ES-I3 (cell line): ENCODE measurements around the gene DYNC1I2.
"Not testable (repeated sequence)": the region's sequence is repeated elsewhere in the genome, so short reads cannot be mapped to it uniquely, and the experiment has no call there.

ENCODE experiments used
- H3K36me3 ChIP-seq: 2 replicates; pipeline ENCODE4 v1.6.1; 2013; ENCODE audit warnings: mild to moderate bottlenecking, low read length, control low read depth, moderate library complexity; ENCODE audit not compliant: insufficient read depth
- H3K4me1 ChIP-seq: 2 replicates; pipeline ENCODE4 v1.6.1; 2013; ENCODE audit warnings: mild to moderate bottlenecking, control low read depth, low read length; ENCODE audit not compliant: insufficient read depth
- H3K9ac ChIP-seq: 2 replicates; pipeline ENCODE4 v1.6.1; 2013; ENCODE audit warnings: low read depth, mild to moderate bottlenecking, low read length, moderate library complexity
- H3K9me3 ChIP-seq: 2 replicates; pipeline ENCODE4 v1.6.1; 2013; ENCODE audit warnings: mild to moderate bottlenecking, low read length, moderate library complexity; ENCODE audit not compliant: control insufficient read depth, insufficient read depth

DYNC1I2 gene

DNA sequence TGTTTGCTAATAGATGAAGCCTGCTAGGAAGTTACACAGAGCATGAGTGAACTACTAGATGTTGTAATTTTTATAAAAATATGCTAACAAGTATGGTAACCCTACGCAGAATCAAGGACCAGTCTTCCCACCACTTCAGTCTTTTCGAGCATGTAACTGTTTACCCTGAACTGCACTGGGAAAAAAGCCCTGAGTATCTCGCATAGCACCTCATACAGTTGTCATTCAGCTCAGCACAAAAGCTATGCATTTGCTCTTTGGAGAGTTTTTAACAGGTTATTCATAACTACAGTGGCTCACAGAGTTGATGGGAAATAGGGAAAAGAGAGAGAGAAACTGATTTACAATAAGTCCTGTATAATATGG lies 42.7 kb downstream of the DYNC1I2 start:
- H3K9me3 ChIP-seq = no peaks in the 10 kb centered on the region
- H3K4me1 ChIP-seq = no peaks in the 10 kb centered on the region
- 0 out of 2 replicates have a peak, but pooled peaks cover 9% of the 10 kb centered on the region for H3K36me3 ChIP-seq
- H3K9ac ChIP-seq = no peak overlapping the region

DNA sequence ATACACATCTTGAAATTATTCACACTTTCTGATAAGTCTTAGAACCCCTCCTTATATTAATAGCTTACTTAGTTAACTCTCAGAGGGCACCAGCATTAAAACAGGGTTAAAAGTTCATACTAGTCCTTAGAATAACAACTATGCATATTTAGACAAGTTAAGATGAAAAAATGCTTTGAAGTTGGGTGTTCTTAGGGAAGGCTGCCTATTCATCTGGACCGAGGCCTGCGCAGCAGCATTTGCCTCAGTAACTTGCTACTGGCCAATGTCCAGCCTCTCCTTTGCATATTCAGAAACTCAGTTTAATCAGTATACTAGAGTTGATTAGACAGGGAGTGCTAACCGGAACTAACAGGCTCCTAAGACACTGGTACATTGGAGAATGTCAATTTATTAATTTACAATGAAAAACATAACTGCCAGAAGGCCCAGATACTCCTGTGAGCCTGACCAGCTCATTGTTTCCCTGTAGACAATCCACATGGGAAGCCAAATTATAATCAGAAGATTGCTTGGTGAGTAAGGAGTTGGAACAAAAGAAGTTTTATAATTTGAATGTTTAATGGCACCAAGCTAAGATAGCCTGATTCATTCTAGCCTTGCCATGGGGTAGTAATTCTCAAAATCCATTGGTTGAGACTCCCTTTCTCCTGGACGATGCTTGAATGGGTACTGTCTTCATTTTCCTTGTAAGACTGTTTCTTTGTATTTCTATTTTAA lies 48.9 kb downstream of the DYNC1I2 start:
- peaks cover 6% of the 10 kb centered on the region for H3K36me3 ChIP-seq
- H3K9ac ChIP-seq = no peak overlapping the region
- no peaks in the 10 kb centered on the region for H3K9me3 ChIP-seq
- H3K4me1 ChIP-seq = no peaks in the 10 kb centered on the region

DNA sequence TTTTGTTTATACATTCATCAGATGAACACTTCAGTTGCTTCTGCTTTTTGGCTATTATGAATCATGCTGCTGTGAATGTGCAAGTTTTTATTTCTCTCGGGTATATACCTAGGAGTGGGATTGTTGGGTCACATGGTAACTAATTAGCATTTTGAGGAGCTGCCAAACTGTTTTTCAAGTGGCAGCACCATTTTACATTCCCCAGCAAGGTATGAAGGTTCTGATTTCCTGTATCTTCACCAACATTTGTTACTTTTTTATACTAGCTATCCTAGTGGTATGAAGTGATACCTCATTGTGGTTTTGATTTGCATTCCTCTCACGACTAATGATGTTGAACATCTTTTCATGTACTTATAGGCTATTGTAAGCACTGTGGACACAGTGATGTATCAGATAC lies 53.9 kb downstream of the DYNC1I2 start:
- H3K36me3 ChIP-seq = peaks cover 2% of the 10 kb centered on the region; the same call in 1 of the 2 replicates
- H3K9me3 ChIP-seq = no peaks in the 10 kb centered on the region
- H3K4me1 ChIP-seq = no peaks in the 10 kb centered on the region

DNA sequence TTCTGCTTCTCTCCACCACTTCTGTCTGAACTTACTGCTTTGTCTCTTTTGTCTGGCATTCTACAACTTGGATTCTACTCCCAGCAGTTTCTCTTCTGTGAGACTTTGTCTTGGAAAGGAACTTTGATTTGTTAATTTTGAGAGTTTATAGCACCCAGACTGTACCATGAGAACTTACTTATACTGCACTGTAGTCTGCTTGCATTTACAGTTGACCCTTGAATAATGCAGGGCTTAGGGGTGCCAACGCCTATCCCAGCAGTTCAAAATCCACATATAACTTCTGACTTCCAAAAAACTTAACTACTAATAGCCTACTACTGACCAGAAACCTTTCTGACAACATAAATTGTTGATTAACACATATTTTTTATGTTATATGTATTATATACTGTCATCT lies 55.5 kb downstream of the DYNC1I2 start:
- Histone ChIP-seq H3K36me3 (peaks cover 5% of the 10 kb centered on the region; the same call in 1 of the 2 replicates), H3K4me1 (no peaks in the 10 kb centered on the region)

More for the DNA sequence above, 53.9 kb downstream of the DYNC1I2 start:
- no peak overlapping the region for H3K9ac ChIP-seq

DNA sequence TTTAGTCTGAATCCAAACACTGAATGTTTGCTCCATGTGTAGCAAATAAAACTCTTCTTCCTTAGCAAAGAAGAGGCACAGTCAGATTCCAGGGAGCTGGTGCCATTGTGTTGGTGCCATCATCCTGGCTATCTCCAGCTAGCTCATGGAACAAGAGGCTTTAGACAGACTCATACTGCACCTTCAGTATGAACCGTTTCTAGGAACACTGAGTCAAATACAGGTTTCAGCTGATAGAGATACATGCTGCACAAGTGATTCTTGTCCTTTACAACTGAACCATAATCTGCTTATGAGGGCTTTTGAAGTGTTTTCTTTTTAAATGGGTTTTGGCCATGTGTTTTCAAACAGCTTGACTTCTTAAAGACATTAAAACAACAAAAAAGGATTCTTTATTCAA lies 57.9 kb downstream of the DYNC1I2 start:
- Histone ChIP-seq H3K36me3 (0 out of 2 replicates have a peak, but pooled peaks cover 5% of the 10 kb centered on the region), H3K4me1 (no peaks in the 10 kb centered on the region), H3K9me3 (no peaks in the 10 kb centered on the region), H3K9ac (no peak overlapping the region)

More for the DNA sequence above, 55.5 kb downstream of the DYNC1I2 start:
- Histone ChIP-seq H3K9ac (no peak overlapping the region), H3K9me3 (no peaks in the 10 kb centered on the region)

DNA sequence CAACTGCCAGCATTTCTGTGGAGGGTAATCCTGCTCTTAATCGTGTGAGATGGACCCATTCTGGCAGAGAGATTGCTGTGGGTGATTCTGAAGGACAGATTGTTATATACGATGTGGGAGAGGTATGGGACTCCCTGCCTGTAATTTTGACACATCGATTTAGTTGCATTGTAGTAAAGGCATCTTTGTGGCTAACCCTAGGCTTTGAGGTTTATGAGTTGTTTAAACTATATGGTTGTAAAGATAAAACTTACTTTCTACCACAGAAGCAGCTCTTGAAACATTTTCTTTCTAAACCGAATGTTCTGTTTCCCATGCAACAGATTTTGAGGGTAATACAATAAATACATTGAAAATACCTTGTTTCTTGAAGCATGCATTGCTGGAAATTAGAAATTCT lies 58.5 kb downstream of the DYNC1I2 start:
- Histone ChIP-seq H3K9me3 (no peaks in the 10 kb centered on the region), H3K4me1 (no peaks in the 10 kb centered on the region), H3K36me3 (0 out of 2 replicates have a peak, but pooled peaks cover 5% of the 10 kb centered on the region), H3K9ac (no peak overlapping the region)

DNA sequence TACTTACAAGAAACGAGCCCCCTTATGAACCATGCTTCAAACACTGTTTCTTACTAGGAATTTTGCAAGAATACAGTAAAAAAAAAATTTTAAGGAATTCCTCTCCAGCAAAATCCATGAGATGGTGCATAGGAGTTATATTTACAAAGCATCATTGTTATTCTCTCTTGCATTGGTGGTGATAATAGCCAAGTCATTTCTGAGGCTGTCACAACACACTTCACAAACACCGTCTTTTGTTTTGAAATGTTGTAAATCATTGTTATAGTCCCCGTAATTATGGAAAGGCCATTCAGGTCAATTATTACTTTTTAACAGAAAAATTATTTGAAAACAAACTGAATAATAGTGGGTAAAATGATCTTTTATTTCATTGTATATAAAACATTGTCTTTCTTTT lies 60.1 kb downstream of the DYNC1I2 start:
- Histone ChIP-seq H3K9ac (no peak overlapping the region), H3K9me3 (no peaks in the 10 kb centered on the region), H3K36me3 (peaks cover 5% of the 10 kb centered on the region; the same call in 1 of the 2 replicates), H3K4me1 (no peaks in the 10 kb centered on the region)

DNA sequence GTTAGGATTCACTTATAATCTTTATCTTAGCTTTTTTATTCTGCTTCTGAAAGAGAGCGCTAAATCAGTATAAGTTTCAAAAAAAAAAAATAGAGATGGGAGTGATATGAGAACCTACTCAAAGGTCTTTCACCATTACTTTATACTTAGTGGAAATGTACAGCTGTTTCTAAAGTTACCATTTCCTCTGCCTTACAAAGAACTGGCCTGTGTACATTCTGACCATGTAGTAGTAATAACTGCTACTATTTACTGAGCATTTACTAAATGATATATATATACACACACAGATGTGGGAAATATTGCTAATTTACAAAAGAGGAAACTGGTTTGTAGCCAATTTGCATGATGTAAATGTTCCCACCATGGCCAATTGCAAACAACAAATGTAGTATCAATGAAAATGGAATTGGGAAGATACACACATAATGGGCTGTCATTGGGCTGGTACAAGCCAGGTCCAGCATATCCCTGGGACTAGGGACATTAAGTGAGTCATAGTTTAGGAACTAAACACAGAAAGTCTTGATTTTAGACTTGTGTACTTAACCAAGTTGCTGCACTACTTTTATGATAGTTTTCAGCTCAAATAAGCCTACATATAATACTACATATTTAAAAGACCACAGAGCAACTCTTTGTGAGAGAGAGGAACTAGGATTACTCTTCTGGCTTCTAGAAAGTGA lies 67.1 kb downstream of the DYNC1I2 start:
- Histone ChIP-seq H3K4me1 (no peaks in the 10 kb centered on the region), H3K36me3 (no peaks in the 10 kb centered on the region; the same call in 1 of the 2 replicates)

DNA sequence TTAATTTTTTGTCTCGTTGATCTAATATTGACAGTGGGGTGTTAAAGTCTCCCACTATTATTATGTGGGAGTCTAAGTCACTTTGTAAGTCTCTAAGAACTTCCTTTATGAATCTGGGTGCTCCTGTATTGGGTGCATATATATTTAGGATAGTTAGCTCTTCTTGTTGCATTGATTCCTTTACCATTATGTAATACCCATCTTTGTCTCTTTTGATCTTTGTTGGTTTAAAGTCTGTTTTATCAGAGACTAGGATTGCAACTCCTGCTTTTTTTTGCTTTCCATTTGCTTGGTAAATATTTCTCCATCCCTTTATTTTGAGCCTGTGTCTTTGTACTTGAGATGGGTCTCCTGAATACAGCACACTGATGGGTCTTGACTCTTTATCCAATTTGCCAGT lies 71.5 kb downstream of the DYNC1I2 start:
- H3K4me1 ChIP-seq, H3K9me3 ChIP-seq, H3K9ac ChIP-seq: not testable (repeated sequence)
- peaks cover 14% of the 10 kb centered on the region; the same call in 1 of the 2 replicates for H3K36me3 ChIP-seq

More for the DNA sequence above, 67.1 kb downstream of the DYNC1I2 start:
- H3K9ac ChIP-seq = no peak overlapping the region
- H3K9me3 ChIP-seq = no peaks in the 10 kb centered on the region

DNA sequence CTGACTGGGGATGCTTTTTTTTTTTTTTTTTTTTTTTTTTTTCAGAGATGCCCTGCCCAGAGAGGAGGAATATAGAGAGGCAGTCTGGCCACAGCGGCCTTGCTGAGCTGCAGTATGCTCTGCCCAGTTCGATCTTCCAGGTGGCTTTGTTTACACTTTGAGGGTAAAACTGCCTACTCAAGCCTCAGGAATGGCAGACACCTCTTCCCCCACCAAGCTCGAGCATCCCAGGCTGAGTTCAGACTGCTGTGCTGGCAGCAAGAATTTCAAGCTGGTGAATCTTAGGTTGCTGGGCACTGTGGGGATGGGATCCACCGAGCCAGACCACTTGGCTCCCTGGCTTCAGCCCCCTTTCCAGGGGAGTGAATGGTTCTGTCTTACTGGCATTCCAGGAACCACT lies 73.9 kb downstream of the DYNC1I2 start:
- peaks cover 14% of the 10 kb centered on the region; the same call in 1 of the 2 replicates for H3K36me3 ChIP-seq
- not testable (repeated sequence) for H3K9ac ChIP-seq, H3K9me3 ChIP-seq, H3K4me1 ChIP-seq

DNA sequence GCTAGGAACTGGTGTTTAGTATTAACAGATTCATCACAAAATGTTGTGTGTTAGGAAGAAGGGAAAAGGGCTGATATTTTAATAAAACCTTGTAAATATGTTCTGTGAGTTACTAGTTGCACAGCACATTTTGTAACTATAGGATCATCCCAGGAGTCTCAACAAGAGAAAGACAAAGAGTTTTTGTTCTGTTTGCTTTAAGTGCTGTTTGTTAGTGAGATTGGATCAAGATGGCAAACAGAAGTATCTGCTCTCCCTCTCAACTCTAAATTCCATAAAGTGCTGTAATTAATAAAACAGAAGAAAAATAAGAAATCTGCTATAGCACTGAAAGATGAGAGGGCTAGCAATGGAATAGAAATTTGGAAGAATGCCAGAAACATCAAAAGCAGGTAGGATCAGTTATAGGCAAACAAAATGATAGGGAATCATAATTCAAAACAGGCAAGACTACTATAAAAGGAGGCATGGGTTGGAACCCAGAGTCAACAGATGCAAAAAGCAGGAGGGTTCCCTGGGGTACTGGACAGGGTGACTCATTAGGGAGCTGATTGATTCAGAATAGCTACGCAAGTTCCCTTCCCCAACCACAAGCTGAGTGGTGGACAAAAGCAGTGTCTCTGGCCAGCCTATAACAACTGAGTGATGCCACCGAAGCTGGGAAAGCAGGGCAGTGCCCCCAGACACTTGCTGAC lies 75.8 kb downstream of the DYNC1I2 start:
- Histone ChIP-seq H3K9me3 (no peaks in the 10 kb centered on the region), H3K9ac (no peak overlapping the region), H3K4me1 (no peaks in the 10 kb centered on the region), H3K36me3 (peaks cover 14% of the 10 kb centered on the region; the same call in 1 of the 2 replicates)

DNA sequence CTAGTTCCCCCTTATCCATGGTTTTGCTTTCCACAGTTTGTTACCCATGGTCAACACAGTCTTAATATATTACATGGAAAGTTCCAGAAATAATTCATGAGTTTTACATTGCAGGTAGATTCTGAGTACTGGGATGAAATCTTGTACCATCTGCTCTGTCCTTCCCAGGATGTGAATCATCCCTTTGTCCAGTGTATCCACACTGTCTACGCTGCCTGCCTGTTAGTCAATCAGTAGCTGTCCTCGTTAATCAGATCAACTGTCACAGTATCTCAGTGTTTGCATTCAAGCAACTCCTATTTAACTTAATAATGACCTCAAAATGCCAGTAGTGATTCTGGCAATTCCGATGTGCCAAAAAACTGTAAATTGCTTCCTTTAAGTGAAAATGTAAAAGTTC lies 76.3 kb downstream of the DYNC1I2 start:
- no peaks in the 10 kb centered on the region for H3K9me3 ChIP-seq
- H3K4me1 ChIP-seq = no peaks in the 10 kb centered on the region
- H3K9ac ChIP-seq = no peak overlapping the region
- H3K36me3 ChIP-seq = peaks cover 14% of the 10 kb centered on the region; the same call in 1 of the 2 replicates

DNA sequence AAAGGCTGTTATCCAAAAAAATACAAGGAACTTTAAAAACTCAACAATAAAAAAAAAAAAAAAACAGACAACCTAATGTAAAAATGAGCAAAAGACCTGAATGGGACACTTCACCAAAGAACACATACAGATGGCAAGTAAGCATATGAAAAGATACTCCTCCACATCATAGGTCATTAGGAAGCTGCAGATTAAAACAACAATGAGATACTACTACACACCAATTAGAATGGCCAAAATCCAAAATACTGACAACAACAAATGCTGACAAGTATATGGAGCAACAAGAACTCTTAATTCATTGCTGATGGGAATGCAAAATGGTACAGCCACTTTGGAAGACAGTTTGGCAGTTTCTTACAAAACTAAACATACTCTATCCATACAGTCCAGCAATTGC lies 84.2 kb downstream of the DYNC1I2 start:
- H3K4me1 ChIP-seq = no peaks in the 10 kb centered on the region
- no peaks in the 10 kb centered on the region for H3K36me3 ChIP-seq
- peaks cover 8% of the 10 kb centered on the region; the same call in 1 of the 2 replicates for H3K9me3 ChIP-seq
- H3K9ac ChIP-seq = no peak overlapping the region

DNA sequence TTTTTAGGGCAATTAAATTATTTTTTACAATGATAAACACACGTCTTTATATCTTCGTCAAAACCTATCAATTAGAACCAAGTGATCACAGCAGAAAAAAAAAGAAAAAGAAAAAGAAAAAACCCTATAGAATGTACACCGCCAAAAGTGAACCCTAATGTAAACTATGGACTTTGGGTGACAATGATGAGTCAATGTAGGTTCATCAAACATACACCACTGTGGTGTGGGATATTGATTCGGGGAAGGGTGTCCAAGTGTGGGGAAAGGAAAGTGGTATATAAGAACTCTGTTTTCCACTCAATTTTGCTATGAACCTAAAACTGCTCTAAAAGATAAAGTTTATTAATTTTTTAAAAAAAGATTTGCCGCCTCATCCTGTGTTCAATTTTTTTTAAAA lies 85.1 kb downstream of the DYNC1I2 start:
- Histone ChIP-seq H3K9me3 (peaks cover 11% of the 10 kb centered on the region; the same call in 1 of the 2 replicates), H3K36me3 (no peaks in the 10 kb centered on the region), H3K9ac (no peak overlapping the region), H3K4me1 (no peaks in the 10 kb centered on the region)
